Spleen (tissue), 11 donors: Measurements from ENCODE around the gene PSMG2. TPM values are rescaled to one million over a fixed set of nuclear protein-coding genes. Genes with fewer than 3 reads are reported as not detected.

Experiments used
- DNase-seq: peaks from one replicate; pipeline ENCODE4 v3.0.0-alpha.2; 2020
- H3K27ac ChIP-seq, 8 donors: fragments of 200-600 bp; sonication (generic) in 7 of 8; 1 replicate in 4 of 8; 2 replicates in 4 of 8; pipeline versions ENCODE4 v1.5.0 to v1.8.0; 2016 to 2021; ENCODE audit warnings: inconsistent platforms in 4 of 8, mild to moderate bottlenecking in 4 of 8, moderate library complexity in 1 of 8
- H3K27me3 ChIP-seq, 7 donors: fragments of 200-600 bp; sonication (generic) in 6 of 7; replicated peaks in 1 of 7; 1 replicate in 4 of 7; 2 replicates in 3 of 7; pipeline versions ENCODE4 v1.5.0 to v1.8.0; 2016 to 2021; ENCODE audit warnings: inconsistent platforms in 3 of 7, mild to moderate bottlenecking in 1 of 7
- H3K36me3 ChIP-seq, 6 donors: fragments of 200-600 bp; sonication (generic) in 5 of 6; 1 replicate in 4 of 6; 2 replicates in 2 of 6; pipeline versions ENCODE4 v1.5.0 to v1.8.0; 2016 to 2021; ENCODE audit warnings: inconsistent platforms in 2 of 6
- H3K4me1 ChIP-seq, 6 donors: fragments of 200-600 bp; sonication (generic) in 5 of 6; 1 replicate in 3 of 6; 2 replicates in 3 of 6; pipeline versions ENCODE4 v1.5.0 to v1.8.0; 2016 to 2021; ENCODE audit warnings: inconsistent platforms in 3 of 6
- H3K4me3 ChIP-seq, 8 donors: fragments of 200-600 bp; sonication (generic) in 7 of 8; 1 replicate in 4 of 8; 2 replicates in 4 of 8; pipeline versions ENCODE4 v1.5.0 to v1.8.0; 2016 to 2021; ENCODE audit warnings: inconsistent platforms in 4 of 8, mild to moderate bottlenecking in 4 of 8, moderate library complexity in 2 of 8
- H3K9me3 ChIP-seq, 8 donors: fragments of 200-600 bp; sonication (generic) in 7 of 8; 1 replicate in 4 of 8; 2 replicates in 4 of 8; pipeline versions ENCODE4 v1.5.0 to v1.8.0; 2016 to 2021; ENCODE audit warnings: inconsistent platforms in 4 of 8
- CTCF ChIP-seq, 11 experiments: fragments of 200-600 bp in 7 of 11; fragments of 450-650 bp in 4 of 11; sonication (generic) in 4 of 11; IDR thresholded peaks in 8 of 11; conservative IDR thresholded peaks in 3 of 11; 1 replicate in 7 of 11; 2 replicates in 4 of 11; pipeline versions ENCODE4 v1.4.0 to v1.8.0; 2016 to 2021; ENCODE audit warnings: antibody characterized with exemption in 11 of 11, inconsistent platforms in 4 of 11, mild to moderate bottlenecking in 1 of 11
- POLR2A ChIP-seq, 3 donors: fragments of 450-650 bp; IDR thresholded peaks; one replicate each; pipeline ENCODE4 v1.5.1; 2017; ENCODE audit warnings: antibody characterized with exemption in 3 of 3, mild to moderate bottlenecking in 1 of 3
- POLR2AphosphoS5 ChIP-seq, 3 donors: sonication (generic); formaldehyde crosslinking; IDR thresholded peaks; one replicate each; pipeline ENCODE4 v1.5.1; 2017; ENCODE audit warnings: antibody characterized with exemption in 3 of 3
- WGBS, 5 donors: extraction: QIAGEN DNeasy Blood & Tissue Kit in 3 of 5; methylation state at CpG; one replicate each; pipeline versions ENCODE4 v1.1.5 to v1.1.7; 2013 to 2018; 5-methylcytosine and 5-hydroxymethylcytosine counted together
- intact Hi-C: fragments of 100-400 bp; cut with DNase I; formaldehyde crosslinking; loops from one replicate; pipeline ENCODE4 v1.15.0; 2023; ENCODE audit warnings: low total_unique reads
- polyA plus RNA-seq, 3 donors: library from polyadenylated mRNA; stranded (reverse); fragments of 200-250 nt; gene quantifications; one replicate each; pipeline ENCODE4 v1.2.1, GENCODE V29; 2013
- total RNA-seq, 7 donors: library from RNA; depleted of rRNA in 3 of 7; stranded (reverse); fragments of >200 nt in 3 of 7; fragmentation: NEBNext Ultra II Directional in 4 of 7; extraction: Animal tissue kit (Norgen Biotek cat#: 25700) in 4 of 7; gene quantifications; one replicate each; pipeline versions ENCODE4 v1.1.0 to v1.2.1, GENCODE V29; 2016 to 2021
- donor health status: healthy with polysubstance abuse.
- donor health status: DM: no; HTN: no; CAD: no; lungs with moderate emphysema.
- donor health status: DM: no; HTN: no; CAD: no.
- donor health status: Bipolar disorder and iron deficiency.
- donor health status: healthy.
- donor health status: DM: no; HTN: no; CAD: no.
- donor health status: DM: yes; HTN: yes; CAD: no.

The PSMG2 gene
- total and polyA plus RNA-seq, 10 donors, result 50.0 to 98.6 (median 73.3) TPM

- Histone ChIP-seq H3K36me3 (peaks cover 0 to 46% (median 28%) of the 10 kb centered on the region in 6 donors), H3K9me3 (no peaks in the 10 kb centered on the region), H3K4me1 (peaks cover 17 to 63% (median 47%) of the 10 kb centered on the region in 6 donors), H3K4me3 (peak overlapping the region; percentile 66 to 93 (median 86)), H3K27me3 (no peaks in the 10 kb centered on the region), H3K27ac (peak overlapping the region; percentile 89 to 99 (median 97))
- 0% methylated on average over 27 to 28 of the region's 28 CpGs for WGBS, 5 donors
- TF ChIP-seq POLR2AphosphoS5 (IDR thresholded peaks at IDR 0.05) (peak in 1 of 3 donors; percentile 40), CTCF (IDR thresholded peaks at IDR 0.05 in 8 of 11, conservative IDR thresholded peaks at IDR 0.05 in 3 of 11) (no peak)
- intact Hi-C loops, result no loop called here
- no peak for DNase-seq
Observed at GRCh38 chr18:12703096-12703567, 290 bp downstream of the PSMG2 start.

- peaks cover 17 to 63% (median 47%) of the 10 kb centered on the region in 6 donors for H3K4me1 ChIP-seq
- H3K9me3 ChIP-seq, result no peaks in the 10 kb centered on the region
- peak overlapping the region in 6 of 8 donors; percentile 95 to 99 (median 97) for H3K27ac ChIP-seq
- 0 to 2% (median 1%) methylated on average over 2 of the region's 2 CpGs for WGBS, 5 donors
- no peak for DNase-seq
- H3K36me3 ChIP-seq, result peaks cover 0 to 46% (median 32%) of the 10 kb centered on the region in 6 donors
- intact Hi-C loops, result no loop called here
- H3K27me3 ChIP-seq, result no peaks in the 10 kb centered on the region
- TF ChIP-seq CTCF (IDR thresholded peaks at IDR 0.05 in 8 of 11, conservative IDR thresholded peaks at IDR 0.05 in 3 of 11) (no peak), POLR2AphosphoS5 (IDR thresholded peaks at IDR 0.05) (no peak), POLR2A (IDR thresholded peaks at IDR 0.05) (no peak)
- peak overlapping the region; percentile 66 to 93 (median 86) for H3K4me3 ChIP-seq
Observed at GRCh38 chr18:12703664-12704063, 822 bp downstream of the PSMG2 start.

- H3K27ac ChIP-seq, result no peak overlapping the region
- no peak overlapping the region for H3K4me3 ChIP-seq
- WGBS, 5 donors, result 94 to 100% (median 98%) methylated on average over 5 of the region's 5 CpGs
- TF ChIP-seq POLR2A (IDR thresholded peaks at IDR 0.05) (no peak), CTCF (IDR thresholded peaks at IDR 0.05 in 8 of 11, conservative IDR thresholded peaks at IDR 0.05 in 3 of 11) (no peak), POLR2AphosphoS5 (IDR thresholded peaks at IDR 0.05) (no peak)
- no peaks in the 10 kb centered on the region for H3K9me3 ChIP-seq
- H3K27me3 ChIP-seq, result no peaks in the 10 kb centered on the region
- no peak for DNase-seq
- H3K36me3 ChIP-seq, result peaks cover 0 to 100% (median 90%) of the 10 kb centered on the region in 6 donors
- intact Hi-C loops, result no loop called here
- H3K4me1 ChIP-seq, result peaks cover 0 to 12% (median 0%) of the 10 kb centered on the region in 6 donors
Observed at GRCh38 chr18:12711446-12711845, 8.6 kb downstream of the PSMG2 start.

- Histone ChIP-seq H3K4me3 (no peak overlapping the region), H3K9me3 (no peaks in the 10 kb centered on the region), H3K27me3 (no peaks in the 10 kb centered on the region), H3K4me1 (peaks cover 0 to 3% (median 0%) of the 10 kb centered on the region in 6 donors), H3K36me3 (peaks cover 4 to 100% (median 80%) of the 10 kb centered on the region in 6 donors), H3K27ac (no peak overlapping the region)
- no peak for DNase-seq
- intact Hi-C loops, result no loop called here
- 67 to 87% (median 75%) methylated on average over 5 of the region's 5 CpGs for WGBS, 5 donors
- no peak for TF ChIP-seq POLR2A (IDR thresholded peaks at IDR 0.05)
- no peak for TF ChIP-seq POLR2AphosphoS5 (IDR thresholded peaks at IDR 0.05)
- TF ChIP-seq CTCF (IDR thresholded peaks at IDR 0.05 in 8 of 11, conservative IDR thresholded peaks at IDR 0.05 in 3 of 11), result no peak
Observed at GRCh38 chr18:12721495-12722275, 18.8 kb downstream of the PSMG2 start.
